Measurements from ENCODE around the gene LYRM9.
"Not testable (repeated sequence)": the region's sequence is repeated elsewhere in the genome, so short reads cannot be mapped to it uniquely, and the experiment has no call there.

The LYRM9 gene

DNA sequence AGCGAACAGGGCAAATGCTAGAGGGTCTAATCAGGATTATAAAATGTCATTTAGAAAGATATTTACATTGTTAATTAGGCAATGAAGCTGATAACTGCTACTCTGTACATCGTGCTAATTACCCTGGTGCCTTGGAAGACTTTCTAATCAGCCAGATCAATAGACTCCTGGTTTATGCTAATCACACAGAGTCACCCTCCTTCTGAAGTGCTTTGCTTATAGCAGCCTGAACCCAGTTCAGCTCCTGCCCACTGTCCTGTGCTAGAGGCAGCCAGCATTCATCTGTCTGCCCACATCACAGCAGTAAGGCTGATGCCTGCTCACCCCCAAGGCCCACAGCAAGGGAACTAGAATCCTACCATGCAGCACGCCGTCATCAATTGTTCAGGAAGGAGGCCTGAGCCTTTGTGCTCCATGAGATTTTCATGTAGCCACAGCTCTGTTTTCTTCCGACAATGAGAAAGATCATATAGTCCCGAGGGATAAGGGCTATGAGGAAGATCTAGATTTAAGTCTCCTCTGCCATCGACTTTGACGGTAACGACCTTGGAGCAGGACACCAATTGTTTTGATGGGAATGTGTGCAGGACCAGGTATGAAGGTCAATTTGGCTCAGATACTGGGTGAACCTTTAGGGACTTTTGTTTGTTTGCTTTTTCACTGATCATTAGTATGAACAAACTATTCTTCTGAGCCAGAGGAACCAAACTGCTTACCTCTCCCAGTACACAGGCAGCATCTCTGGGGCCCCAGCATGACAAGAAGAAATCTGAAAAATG lies 12.5 kb upstream of the LYRM9 start:
- DNase-seq, result no peak

DNA sequence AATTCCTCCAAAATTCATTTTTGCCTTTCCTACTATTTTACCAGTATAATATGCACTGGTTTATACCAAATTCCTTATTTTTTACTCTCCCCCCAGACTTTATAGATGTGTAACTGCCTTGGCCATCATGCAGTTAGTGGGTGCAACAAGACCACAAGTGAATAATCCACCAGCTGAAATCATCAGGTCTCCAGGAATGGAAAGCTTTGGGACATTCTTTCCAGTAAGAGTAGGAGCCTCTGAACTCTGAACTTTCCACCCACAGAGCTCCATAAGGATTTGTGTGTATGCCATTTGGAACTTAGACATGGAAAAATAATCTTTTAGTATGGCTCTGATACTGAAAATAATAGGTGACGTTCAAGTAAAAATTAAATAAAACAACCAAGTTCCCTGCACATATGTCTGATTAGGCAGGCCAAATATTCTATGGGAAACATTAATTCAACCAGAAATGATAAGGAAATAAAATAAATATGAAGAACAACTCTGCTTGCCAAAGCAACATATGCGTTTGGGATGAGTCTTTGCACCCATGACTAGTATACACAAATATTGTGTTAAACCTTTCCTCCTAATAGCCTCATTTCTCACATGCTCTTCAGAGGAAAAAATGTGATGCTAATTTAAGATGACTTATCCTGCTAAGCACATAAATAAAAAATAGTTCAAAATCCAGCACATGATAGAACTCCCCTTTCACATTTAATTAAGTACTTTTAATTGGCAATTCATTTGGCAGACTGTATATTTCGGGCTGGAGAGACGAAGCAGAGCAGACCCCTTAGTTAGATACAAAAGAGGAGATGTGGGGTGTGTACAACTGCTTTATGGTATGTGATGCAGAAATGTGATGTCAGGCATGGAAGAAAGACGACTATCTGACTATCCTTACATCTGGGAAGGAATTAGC lies 11.6 kb upstream of the LYRM9 start:
- no peak for DNase-seq

- DNase-seq, result no peak
Observed at GRCh38 chr17:27904114-27904513, 10.9 kb upstream of the LYRM9 start.

DNA sequence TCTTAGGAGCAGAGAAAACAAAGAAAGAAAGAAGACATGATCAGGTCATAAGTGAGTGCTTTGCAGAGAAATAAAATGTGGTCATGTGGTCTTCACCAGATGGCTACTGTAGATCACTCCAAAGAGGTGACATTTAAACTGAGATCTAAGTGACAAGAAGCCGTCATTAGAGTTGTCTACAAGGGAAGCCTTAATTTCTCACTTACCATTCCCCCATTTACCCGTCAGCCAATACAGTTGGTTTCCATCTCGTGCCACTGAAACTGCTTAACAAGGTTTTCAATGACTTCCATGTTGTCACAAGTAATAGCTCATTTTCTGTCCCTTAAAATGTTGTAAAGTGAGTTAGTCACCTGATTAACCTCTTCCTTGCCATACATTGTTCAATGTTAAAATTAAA lies 6.4 kb upstream of the LYRM9 start:
- DNase-seq, result no peak

GRCh38 chr17:27898096-27898495 lies 4.9 kb upstream of the LYRM9 start:
- no peak for DNase-seq

DNA sequence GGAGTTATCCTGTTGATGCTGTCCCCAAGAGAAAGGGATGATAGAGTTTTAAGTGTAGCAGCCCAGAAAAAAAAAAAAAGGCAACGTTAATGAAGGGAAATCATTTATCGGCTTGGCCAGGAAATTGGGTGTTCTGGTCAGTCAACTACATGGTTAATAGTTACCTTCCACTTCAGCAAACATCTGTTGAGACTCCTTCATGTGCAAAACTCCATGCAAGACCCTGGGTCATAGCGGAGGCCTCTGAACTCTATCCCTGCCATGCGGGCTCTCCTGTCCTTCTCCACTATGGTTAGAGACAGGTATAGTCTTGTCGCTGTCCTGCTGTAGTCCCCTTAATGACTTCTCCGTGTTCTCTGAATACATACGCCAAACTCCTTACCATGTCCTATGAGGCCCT lies 3.5 kb upstream of the LYRM9 start:
- DNase-seq, result no peak

- no peak for DNase-seq
Observed at GRCh38 chr17:27895940-27896535, 2.9 kb upstream of the LYRM9 start.

GRCh38 chr17:27895123-27895895 lies 2.1 kb upstream of the LYRM9 start:
- DNase-seq, result no peak

DNA sequence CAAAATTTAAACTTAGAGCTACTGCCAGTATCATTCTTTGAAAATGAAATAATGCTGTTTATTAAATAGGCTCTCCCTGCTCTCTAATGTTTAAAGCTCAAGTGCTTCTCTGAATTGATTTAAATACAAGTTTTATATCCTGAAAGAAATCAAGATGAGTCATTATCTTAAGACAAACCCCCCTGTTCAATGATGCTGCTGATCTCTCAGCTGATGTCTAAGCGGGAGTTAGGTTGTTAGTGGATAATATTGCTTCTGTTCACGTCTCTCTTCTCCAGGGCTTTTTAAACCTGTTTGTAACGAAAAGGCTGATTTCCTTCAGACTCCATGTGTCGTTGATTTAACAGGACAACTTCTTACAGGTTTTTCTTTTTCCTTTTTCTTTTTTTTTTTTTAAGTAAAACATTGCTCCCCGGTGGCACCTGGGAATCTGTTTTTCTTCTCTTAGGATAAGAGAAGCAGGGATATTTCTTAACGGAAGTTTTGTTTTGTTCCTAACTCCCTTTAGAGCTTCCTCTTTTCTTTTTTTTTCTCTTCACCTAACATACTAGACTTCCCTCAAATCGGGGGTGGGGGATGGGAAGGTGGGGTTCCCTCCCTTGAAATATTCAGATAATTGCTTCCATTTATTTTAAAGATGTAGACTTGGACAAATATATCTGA lies 807 bp upstream of the LYRM9 start:
- DNase-seq, result peak; percentile 0

- DNase-seq, result no peak
Observed at GRCh38 chr17:27892542-27892865, 661 bp downstream of the LYRM9 start.

- DNase-seq, result no peak
Observed at GRCh38 chr17:27891841-27892240, 1.3 kb downstream of the LYRM9 start.

GRCh38 chr17:27889711-27890251 lies 3.4 kb downstream of the LYRM9 start:
- DNase-seq, result no peak

GRCh38 chr17:27888945-27889344 lies 4.2 kb downstream of the LYRM9 start:
- no peak for DNase-seq

GRCh38 chr17:27888067-27888466 lies 5.1 kb downstream of the LYRM9 start:
- no peak for DNase-seq

DNA sequence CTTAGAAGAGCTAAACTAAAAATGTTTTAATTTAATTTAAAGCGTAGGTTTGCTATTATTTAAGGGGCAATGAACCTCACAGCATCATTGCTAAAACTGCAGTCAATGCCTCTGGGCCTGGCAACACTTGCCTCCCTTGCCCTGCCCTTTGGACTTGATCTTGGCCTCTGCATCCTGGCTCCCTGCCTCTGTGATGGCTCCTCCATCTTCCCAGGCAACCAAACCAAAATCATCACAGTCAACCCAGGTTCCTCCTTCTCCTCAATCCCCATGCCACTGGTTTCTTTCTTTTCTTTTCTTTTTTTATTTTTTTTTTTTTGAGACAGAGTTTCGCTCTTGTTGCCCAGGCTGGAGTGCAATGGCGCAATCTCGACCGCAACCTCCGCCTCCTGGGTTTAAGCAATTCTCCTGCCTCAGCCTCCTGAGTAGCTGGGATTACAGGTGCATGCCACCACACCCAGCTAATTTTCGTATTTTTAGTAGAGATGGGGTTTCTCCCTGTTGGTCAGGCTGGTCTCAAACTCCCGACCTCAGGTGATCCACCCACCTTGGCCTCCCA lies 6.7 kb downstream of the LYRM9 start:
- DNase-seq, result not testable (repeated sequence)

DNA sequence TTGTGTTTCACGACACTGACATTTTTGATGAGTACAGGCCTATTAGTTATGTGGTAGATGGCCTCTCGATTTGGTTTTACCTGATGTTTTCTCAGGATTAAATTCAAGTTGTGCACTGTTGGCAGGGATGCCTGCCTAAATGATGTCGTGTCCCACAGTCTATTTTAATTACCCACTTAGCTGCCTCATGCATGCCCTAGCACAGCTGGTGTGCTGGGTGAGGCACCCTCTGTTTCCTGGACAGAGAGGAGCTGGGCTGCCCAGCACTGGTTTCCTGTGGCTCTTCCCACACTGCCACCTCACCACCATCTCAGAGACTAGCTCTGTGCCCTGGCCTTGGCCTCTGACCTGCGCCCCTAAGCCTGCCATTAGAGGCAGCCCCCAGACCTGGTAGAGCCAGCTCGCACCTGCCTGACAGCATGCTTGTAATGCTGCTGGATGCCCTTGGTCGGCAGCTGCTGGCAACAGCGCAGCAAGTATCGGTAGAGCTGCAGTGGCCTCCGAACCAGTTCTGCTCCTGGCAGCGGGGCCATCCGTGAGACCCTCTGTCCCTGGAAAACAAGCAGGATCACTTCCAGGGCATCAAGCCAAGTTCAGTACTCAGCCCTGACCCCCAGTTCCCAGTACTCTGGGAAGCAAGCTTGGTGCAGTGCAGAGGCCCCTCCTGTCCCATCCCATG lies 10.9 kb downstream of the LYRM9 start:
- DNase-seq, result no peak

DNA sequence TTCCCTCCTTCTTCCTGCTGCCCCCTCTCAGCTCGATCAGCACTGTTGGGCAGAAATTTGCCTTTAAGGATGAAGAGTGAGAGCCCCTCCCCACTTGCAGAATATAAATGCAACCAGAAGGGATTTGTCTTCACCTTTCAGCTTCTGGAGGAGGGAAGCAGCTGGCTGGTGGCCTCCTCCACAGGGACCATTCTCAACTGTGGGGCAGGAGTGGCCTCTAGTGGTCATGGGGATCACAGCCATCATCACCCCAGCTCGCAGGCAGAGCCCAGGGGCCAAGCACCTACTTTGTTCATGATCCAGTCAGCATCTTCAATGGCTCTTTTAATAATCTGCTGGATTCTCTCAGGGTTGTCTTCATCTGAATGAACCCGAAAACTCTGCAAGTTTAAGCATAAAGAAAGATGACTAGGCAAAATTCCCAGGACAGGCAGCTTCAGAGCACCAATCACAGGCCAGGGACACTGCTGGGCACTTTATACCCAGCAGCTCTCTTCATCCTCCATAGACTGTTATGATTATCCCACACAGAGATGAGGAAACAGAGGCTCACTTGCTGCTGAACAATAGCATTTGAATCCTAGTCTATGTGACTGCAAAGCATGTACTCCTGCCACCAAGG lies 13.1 kb downstream of the LYRM9 start:
- no peak for DNase-seq

GRCh38 chr17:27878776-27879562 lies 14.2 kb downstream of the LYRM9 start:
- no peak for DNase-seq

- DNase-seq, result no peak
Observed at GRCh38 chr17:27873746-27874145, 19.4 kb downstream of the LYRM9 start.

GRCh38 chr17:27873211-27873610 lies 20.0 kb downstream of the LYRM9 start:
- DNase-seq, result no peak
